GM08714 (cell line): ENCODE results near the gene RPS3.
A peak's percentile ranks its signal among the peaks of the same experiment; 100 is the strongest.

Experiments
- H3K4me3 ChIP-seq: fragments of 200-500 bp; sonication (Bioruptor generic); 2 replicates; pipeline ENCODE4 v1.5.1; 2014; ENCODE audit warnings: mild to moderate bottlenecking, low read length, inconsistent platforms
- ZNF274 ChIP-seq: IDR thresholded peaks from 2 replicates; pipeline ENCODE4 v1.6.1; 2012; ENCODE audit warnings: mild to moderate bottlenecking, low read depth, low read length

The RPS3 gene

GRCh38 chr11:75420224-75421034, 21.1 kb downstream of the RPS3 start:
- H3K4me3 ChIP-seq: no peak overlapping the region
- no peak for TF ChIP-seq ZNF274

- H3K4me3 ChIP-seq: no peak overlapping the region
- no peak for TF ChIP-seq ZNF274
These were observed 21.8 kb downstream of the RPS3 start for GRCh38 chr11:75421035-75421602.

- no peak overlapping the region for H3K4me3 ChIP-seq
- TF ChIP-seq ZNF274: no peak
These were observed 22.6 kb downstream of the RPS3 start for GRCh38 chr11:75421902-75422247.

- no peak overlapping the region for H3K4me3 ChIP-seq
- TF ChIP-seq ZNF274: no peak
These were observed 23.2 kb downstream of the RPS3 start for GRCh38 chr11:75422248-75423231.

GRCh38 chr11:75423721-75424120, 24.4 kb downstream of the RPS3 start:
- no peak for TF ChIP-seq ZNF274
- H3K4me3 ChIP-seq: no peak overlapping the region

- H3K4me3 ChIP-seq: no peak overlapping the region
These were observed 25.1 kb downstream of the RPS3 start for GRCh38 chr11:75424396-75424795.

GRCh38 chr11:75425422-75425821, 26.1 kb downstream of the RPS3 start:
- H3K4me3 ChIP-seq: no peak overlapping the region
- TF ChIP-seq ZNF274: no peak

More at GRCh38 chr11:75424396-75424795, 25.1 kb downstream of the RPS3 start:
- no peak for TF ChIP-seq ZNF274

- no peak overlapping the region for H3K4me3 ChIP-seq
- TF ChIP-seq ZNF274: no peak
These were observed 27.4 kb downstream of the RPS3 start for GRCh38 chr11:75426720-75427086.

- no peak overlapping the region for H3K4me3 ChIP-seq
- no peak for TF ChIP-seq ZNF274
These were observed 27.9 kb downstream of the RPS3 start for GRCh38 chr11:75427181-75427580.

- TF ChIP-seq ZNF274: no peak
These were observed 29.0 kb downstream of the RPS3 start for GRCh38 chr11:75428281-75428724.

GRCh38 chr11:75428989-75429640, 29.8 kb downstream of the RPS3 start:
- no peak overlapping the region; the same call in 1 of the 2 replicates for H3K4me3 ChIP-seq
- no peak for TF ChIP-seq ZNF274

More at GRCh38 chr11:75428281-75428724, 29.0 kb downstream of the RPS3 start:
- H3K4me3 ChIP-seq: peak overlapping the region; percentile 9; the same call in 1 of the 2 replicates

GRCh38 chr11:75429641-75429901, 30.3 kb downstream of the RPS3 start:
- no peak for TF ChIP-seq ZNF274
- no peak overlapping the region; the same call in 1 of the 2 replicates for H3K4me3 ChIP-seq

- TF ChIP-seq ZNF274: no peak
- H3K4me3 ChIP-seq: peak overlapping the region; percentile 55; the same call in 1 of the 2 replicates
These were observed 30.8 kb downstream of the RPS3 start for GRCh38 chr11:75429902-75430713.
